Measurements from ENCODE around the gene LRMDA.

The LRMDA gene

DNA sequence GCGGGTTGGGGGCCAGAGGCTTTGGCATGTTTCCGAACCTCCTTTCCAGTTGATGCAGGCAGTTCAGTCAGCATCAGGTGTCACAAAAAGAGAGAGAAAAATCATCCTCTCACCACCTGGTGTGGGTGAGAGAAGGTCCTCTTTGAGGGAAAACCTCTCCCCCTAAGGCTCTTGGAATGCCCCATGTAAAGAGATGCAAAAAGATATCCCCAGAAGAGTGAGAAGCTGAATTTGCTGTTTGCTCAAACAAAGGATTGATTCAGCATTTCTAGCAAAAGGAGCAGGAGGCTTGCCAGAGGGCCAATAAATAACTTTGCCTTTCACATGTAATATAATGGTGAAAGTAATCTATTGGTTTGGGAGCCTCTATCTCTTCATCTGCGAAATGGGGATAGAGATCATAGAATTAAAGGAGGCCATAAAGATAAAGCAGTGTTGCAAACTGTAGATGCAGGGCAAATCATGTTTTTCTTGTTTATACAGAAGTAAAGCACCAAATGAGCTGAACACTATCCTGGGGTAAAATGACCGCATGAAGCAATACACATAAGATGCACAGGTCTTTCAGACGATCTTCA, 425.9 kb downstream of the LRMDA start:
- TF ChIP-seq, protein P1, sequence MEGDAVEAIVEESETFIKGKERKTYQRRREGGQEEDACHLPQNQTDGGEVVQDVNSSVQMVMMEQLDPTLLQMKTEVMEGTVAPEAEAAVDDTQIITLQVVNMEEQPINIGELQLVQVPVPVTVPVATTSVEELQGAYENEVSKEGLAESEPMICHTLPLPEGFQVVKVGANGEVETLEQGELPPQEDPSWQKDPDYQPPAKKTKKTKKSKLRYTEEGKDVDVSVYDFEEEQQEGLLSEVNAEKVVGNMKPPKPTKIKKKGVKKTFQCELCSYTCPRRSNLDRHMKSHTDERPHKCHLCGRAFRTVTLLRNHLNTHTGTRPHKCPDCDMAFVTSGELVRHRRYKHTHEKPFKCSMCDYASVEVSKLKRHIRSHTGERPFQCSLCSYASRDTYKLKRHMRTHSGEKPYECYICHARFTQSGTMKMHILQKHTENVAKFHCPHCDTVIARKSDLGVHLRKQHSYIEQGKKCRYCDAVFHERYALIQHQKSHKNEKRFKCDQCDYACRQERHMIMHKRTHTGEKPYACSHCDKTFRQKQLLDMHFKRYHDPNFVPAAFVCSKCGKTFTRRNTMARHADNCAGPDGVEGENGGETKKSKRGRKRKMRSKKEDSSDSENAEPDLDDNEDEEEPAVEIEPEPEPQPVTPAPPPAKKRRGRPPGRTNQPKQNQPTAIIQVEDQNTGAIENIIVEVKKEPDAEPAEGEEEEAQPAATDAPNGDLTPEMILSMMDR (IDR thresholded peaks at IDR 0.05), result no peak

DNA sequence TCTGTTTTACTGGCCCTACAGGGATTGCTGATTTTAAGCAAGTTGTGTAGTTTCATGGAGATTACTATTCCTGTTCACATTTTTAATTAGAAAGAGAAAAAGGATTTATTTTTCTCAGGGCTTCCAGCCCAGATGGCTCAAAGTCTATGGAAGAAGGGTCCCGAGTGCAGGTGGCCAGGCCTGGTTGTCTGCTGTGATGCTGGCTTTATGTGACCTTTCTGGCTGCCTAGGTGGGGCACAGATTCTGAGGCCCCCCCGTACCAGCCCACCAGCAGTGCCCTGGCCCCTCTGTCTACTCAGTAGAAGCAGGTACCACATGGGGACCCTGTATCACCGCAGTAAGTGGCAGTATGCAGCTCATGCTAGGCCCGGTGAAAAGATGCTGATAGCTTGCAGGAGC, 426.5 kb downstream of the LRMDA start:
- TF ChIP-seq, protein P1 (IDR thresholded peaks at IDR 0.05), result no peak

DNA sequence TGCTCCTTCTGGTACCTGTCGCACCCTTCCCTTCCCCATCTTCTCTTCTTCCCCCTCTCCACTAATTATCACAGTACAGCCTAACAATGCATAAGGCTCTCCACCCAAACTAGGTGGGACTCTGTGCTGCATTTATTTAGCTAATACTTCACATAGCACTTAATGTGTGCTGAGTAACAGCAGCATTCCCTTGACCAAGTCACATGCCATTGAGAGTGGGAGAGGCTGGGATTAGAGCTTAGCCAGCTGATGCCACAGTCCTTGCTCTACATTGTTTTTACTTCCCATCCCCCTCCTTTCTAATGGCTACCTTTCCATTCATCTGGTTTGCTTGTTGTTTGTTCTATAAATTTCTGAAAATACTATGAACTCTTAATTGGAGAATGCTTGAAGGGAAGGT, 426.9 kb downstream of the LRMDA start:
- TF ChIP-seq, protein P1 (IDR thresholded peaks at IDR 0.05), result no peak

DNA sequence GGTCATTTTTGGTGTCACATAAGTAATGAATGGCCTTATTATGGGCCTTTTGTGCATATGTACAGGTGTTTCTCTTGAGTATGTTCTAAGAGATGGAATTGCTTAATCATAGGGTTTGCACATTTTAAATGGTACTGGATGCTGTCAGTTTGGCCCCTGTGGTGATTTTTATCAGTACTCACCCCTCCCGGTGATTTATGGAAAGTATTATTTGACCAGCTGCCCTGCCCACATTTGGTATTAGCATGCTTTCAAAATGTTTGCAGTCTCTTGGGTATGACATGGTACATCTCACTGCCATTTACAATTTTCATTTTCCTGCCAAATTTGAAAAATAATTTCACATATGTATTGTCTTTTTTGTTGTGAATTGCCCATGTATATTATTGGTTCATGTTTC, 427.7 kb downstream of the LRMDA start:
- TF ChIP-seq, protein P1 (IDR thresholded peaks at IDR 0.05), result no peak

DNA sequence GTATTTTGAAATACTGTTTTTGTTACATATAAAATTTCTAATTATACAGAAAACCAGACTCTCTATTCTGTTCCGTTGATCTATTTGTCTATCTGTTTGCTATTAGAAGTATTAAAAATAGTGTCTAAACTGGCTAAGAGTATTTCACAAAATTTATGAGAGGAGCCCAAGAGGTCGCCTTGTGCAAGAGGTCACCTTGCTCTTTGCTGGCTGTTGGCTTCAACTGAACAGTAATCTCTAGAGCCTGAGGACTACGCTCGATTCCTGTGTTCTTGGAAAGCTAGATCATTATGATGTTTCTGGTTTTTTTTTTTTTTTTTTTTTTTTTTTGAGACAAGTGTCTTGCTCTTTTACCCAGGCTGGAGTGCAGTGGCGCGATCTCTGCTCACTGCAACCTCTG, 428.6 kb downstream of the LRMDA start:
- TF ChIP-seq, protein P1 (IDR thresholded peaks at IDR 0.05), result no peak

DNA sequence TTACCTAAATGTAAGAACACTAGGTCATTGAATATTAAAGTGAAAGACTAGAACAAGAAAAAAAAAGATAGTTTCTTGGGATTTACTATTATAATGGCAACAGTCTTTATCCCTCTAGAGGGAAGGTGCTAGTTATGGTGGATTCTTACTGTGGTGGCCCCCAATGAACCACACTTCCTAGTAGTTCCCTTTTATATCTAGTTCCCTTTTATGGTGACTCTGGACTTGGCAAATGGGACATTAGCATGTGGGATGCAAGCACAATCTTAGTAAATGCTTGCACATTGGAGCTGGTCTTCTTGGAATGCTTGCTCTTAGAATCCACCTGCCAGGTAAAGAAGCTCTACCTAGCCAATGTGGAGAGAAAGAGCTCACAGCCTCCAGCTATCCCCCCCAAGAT, 430.2 kb downstream of the LRMDA start:
- TF ChIP-seq, protein P1 (IDR thresholded peaks at IDR 0.05), result no peak

DNA sequence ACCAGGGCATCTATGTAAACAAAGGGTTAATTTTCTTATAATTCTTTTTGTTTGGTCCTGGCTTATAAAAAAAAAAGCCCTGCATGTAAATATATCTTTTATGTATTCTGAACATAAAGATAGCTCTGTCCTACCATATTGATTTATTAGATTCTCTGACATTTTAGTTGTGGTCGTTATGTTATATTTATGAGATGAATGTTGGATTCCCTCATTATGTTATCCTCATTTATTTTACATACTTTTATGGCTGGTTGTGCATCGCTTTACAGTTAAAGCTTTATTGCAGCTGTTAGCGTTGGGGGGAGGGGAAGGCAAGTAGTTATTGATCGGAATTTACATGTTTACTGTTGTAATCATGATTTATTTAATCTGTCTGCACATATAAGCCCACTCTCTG, 431.5 kb downstream of the LRMDA start:
- TF ChIP-seq, protein P1 (IDR thresholded peaks at IDR 0.05), result no peak

DNA sequence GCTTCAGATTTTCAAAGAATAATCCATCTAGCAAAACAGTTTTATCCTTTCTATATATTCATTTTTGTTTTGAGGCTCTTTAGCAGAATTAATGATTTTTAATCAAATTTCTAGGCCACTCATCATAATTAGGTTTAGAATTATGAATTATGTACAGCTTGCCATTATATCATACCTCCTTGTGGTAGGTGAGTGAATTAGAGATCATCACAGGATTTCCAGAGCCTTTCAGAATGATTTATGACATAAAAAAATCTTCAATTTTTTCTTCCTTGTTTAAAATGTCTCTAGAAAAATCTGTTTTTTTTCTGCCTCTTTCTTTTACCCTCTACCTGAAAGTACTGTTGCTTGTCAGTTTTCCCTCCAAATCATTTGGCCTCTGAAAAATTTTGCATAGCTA, 433.3 kb downstream of the LRMDA start:
- TF ChIP-seq, protein P1 (IDR thresholded peaks at IDR 0.05), result no peak
